IPS-18a (cell line): Measurements from ENCODE around the gene RAB44.

ENCODE experiments used
- H3K27ac ChIP-seq: one replicate; pipeline ENCODE4 v1.5.1; 2013; ENCODE audit warnings: low read length
- H3K27me3 ChIP-seq: one replicate; pipeline ENCODE4 v1.6.1; 2013; ENCODE audit warnings: mild to moderate bottlenecking, low read length; ENCODE audit not compliant: control insufficient read depth, insufficient read depth
- H3K36me3 ChIP-seq: one replicate; pipeline ENCODE4 v1.6.1; 2013; ENCODE audit warnings: low read depth, low read length; ENCODE audit not compliant: control insufficient read depth
- H3K4me1 ChIP-seq: one replicate; pipeline ENCODE4 v1.6.1; 2013; ENCODE audit warnings: low read depth, low read length; ENCODE audit not compliant: control insufficient read depth
- H3K4me3 ChIP-seq: one replicate; pipeline ENCODE4 v1.5.1; 2013; ENCODE audit warnings: low read length
- H3K9ac ChIP-seq: one replicate; pipeline ENCODE4 v1.6.1; 2013; ENCODE audit warnings: mild to moderate bottlenecking, low read length, moderate library complexity
- H3K9me3 ChIP-seq: one replicate; pipeline ENCODE4 v1.6.1; 2013; ENCODE audit warnings: low read depth, low read length; ENCODE audit not compliant: control insufficient read depth

The RAB44 gene

GRCh38 chr6:36762123-36762522, 64.5 kb downstream of the RAB44 start:
- no peaks in the 10 kb centered on the region for H3K9me3 ChIP-seq
- H3K9ac ChIP-seq: no peak overlapping the region
- H3K27me3 ChIP-seq: no peaks in the 10 kb centered on the region
- H3K36me3 ChIP-seq: no peaks in the 10 kb centered on the region
- H3K4me3 ChIP-seq: no peak overlapping the region
- peaks cover 3% of the 10 kb centered on the region for H3K4me1 ChIP-seq
- H3K27ac ChIP-seq: no peak overlapping the region

DNA sequence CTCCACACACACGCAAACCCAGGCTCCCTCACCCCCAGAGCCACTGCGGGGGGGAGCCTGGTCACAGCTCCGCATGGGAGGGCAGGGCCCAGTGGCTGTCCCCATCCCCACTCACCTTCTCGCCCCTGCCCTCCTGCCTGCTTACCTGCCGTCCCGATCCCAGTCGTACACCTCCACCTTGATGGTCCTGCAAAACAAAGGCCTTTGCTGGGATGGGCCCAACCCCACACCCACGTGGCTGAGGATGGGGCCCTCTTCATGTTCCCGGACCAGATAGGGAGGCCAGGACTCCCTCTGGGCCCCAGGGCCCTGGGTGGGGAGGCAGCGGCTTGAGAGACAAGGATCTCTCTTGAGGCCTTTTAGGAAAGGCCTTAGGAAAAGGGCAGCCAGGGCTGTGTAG, 67.6 kb downstream of the RAB44 start:
- H3K9ac ChIP-seq: no peak overlapping the region
- H3K4me3 ChIP-seq: no peak overlapping the region
- no peak overlapping the region for H3K27ac ChIP-seq
- no peaks in the 10 kb centered on the region for H3K9me3 ChIP-seq
- no peaks in the 10 kb centered on the region for H3K36me3 ChIP-seq
- peaks cover 3% of the 10 kb centered on the region for H3K4me1 ChIP-seq
- H3K27me3 ChIP-seq: no peaks in the 10 kb centered on the region

- Histone ChIP-seq H3K4me1 (peaks cover 3% of the 10 kb centered on the region), H3K4me3 (no peak overlapping the region), H3K27me3 (no peaks in the 10 kb centered on the region), H3K9ac (no peak overlapping the region), H3K27ac (no peak overlapping the region), H3K9me3 (no peaks in the 10 kb centered on the region), H3K36me3 (no peaks in the 10 kb centered on the region)
Measured at GRCh38 chr6:36765594-36766398, 68.2 kb downstream of the RAB44 start.

GRCh38 chr6:36766399-36766945, 68.8 kb downstream of the RAB44 start:
- Histone ChIP-seq H3K9ac (no peak overlapping the region), H3K9me3 (no peaks in the 10 kb centered on the region), H3K27ac (no peak overlapping the region), H3K36me3 (no peaks in the 10 kb centered on the region), H3K4me3 (no peak overlapping the region), H3K4me1 (peaks cover 3% of the 10 kb centered on the region), H3K27me3 (no peaks in the 10 kb centered on the region)

GRCh38 chr6:36769183-36769675, 71.6 kb downstream of the RAB44 start:
- H3K9ac ChIP-seq: no peak overlapping the region
- H3K9me3 ChIP-seq: no peaks in the 10 kb centered on the region
- H3K4me1 ChIP-seq: peaks cover 9% of the 10 kb centered on the region
- no peak overlapping the region for H3K4me3 ChIP-seq
- H3K27ac ChIP-seq: no peak overlapping the region
- H3K36me3 ChIP-seq: no peaks in the 10 kb centered on the region
- H3K27me3 ChIP-seq: no peaks in the 10 kb centered on the region

GRCh38 chr6:36769676-36770499, 72.3 kb downstream of the RAB44 start:
- no peaks in the 10 kb centered on the region for H3K9me3 ChIP-seq
- H3K27me3 ChIP-seq: no peaks in the 10 kb centered on the region
- H3K4me1 ChIP-seq: peaks cover 7% of the 10 kb centered on the region
- no peak overlapping the region for H3K9ac ChIP-seq
- H3K27ac ChIP-seq: no peak overlapping the region
- no peak overlapping the region for H3K4me3 ChIP-seq
- no peaks in the 10 kb centered on the region for H3K36me3 ChIP-seq

- H3K4me3 ChIP-seq: no peak overlapping the region
- no peak overlapping the region for H3K9ac ChIP-seq
- H3K27me3 ChIP-seq: peaks cover 2% of the 10 kb centered on the region
- H3K27ac ChIP-seq: no peak overlapping the region
- H3K9me3 ChIP-seq: no peaks in the 10 kb centered on the region
- H3K4me1 ChIP-seq: peaks cover 7% of the 10 kb centered on the region
- no peaks in the 10 kb centered on the region for H3K36me3 ChIP-seq
Measured at GRCh38 chr6:36771145-36771544, 73.5 kb downstream of the RAB44 start.

DNA sequence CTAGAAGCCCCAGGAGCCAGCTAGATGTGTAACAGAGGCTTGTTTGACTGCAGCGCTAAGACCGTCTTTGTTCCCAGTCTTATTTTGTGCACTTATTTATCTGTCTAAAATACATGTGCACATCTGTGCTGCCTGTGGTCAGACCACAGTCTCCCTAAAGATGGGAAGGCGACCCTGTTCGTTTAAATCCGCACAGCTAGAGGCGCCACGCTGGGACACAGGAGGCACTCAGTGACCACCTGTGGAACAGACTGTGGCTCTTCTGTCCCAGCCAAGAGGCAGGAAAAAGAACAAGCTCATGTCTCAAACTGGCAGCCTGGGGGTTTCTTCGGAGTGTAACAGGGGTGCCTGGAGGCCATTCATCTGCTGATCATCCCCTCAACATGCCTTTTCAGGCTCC, 74.8 kb downstream of the RAB44 start:
- H3K9ac ChIP-seq: no peak overlapping the region
- H3K4me3 ChIP-seq: no peak overlapping the region
- no peaks in the 10 kb centered on the region for H3K9me3 ChIP-seq
- H3K36me3 ChIP-seq: no peaks in the 10 kb centered on the region
- H3K4me1 ChIP-seq: peaks cover 15% of the 10 kb centered on the region
- H3K27me3 ChIP-seq: peaks cover 9% of the 10 kb centered on the region
- no peak overlapping the region for H3K27ac ChIP-seq

DNA sequence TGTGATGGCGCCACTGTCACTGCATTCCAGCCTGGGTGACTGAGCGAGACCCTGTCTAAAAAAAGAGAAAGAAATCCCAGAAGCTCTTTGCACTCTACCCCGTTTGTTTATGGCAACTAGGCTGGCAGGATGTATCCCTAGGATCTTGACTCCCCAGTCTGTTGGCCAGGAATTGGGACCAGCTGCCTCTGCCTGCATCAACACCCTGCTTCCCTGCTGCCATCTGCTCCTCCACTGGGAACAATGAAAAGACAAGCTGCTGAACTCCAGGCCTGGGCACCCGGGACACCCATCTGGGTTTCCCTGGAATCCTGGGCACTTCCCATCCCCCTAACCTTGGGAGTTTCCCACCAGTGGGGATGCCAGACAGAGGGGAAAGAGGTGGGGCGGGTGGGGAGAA, 76.7 kb downstream of the RAB44 start:
- H3K27ac ChIP-seq: no peak overlapping the region
- H3K4me1 ChIP-seq: peaks cover 22% of the 10 kb centered on the region
- H3K27me3 ChIP-seq: peaks cover 9% of the 10 kb centered on the region
- H3K4me3 ChIP-seq: no peak overlapping the region
- no peaks in the 10 kb centered on the region for H3K9me3 ChIP-seq
- H3K9ac ChIP-seq: no peak overlapping the region
- H3K36me3 ChIP-seq: no peaks in the 10 kb centered on the region

GRCh38 chr6:36776167-36776566, 78.5 kb downstream of the RAB44 start:
- peaks cover 22% of the 10 kb centered on the region for H3K4me1 ChIP-seq
- no peak overlapping the region for H3K4me3 ChIP-seq
- no peak overlapping the region for H3K27ac ChIP-seq
- peaks cover 9% of the 10 kb centered on the region for H3K27me3 ChIP-seq
- no peaks in the 10 kb centered on the region for H3K36me3 ChIP-seq
- no peaks in the 10 kb centered on the region for H3K9me3 ChIP-seq
- H3K9ac ChIP-seq: no peak overlapping the region

DNA sequence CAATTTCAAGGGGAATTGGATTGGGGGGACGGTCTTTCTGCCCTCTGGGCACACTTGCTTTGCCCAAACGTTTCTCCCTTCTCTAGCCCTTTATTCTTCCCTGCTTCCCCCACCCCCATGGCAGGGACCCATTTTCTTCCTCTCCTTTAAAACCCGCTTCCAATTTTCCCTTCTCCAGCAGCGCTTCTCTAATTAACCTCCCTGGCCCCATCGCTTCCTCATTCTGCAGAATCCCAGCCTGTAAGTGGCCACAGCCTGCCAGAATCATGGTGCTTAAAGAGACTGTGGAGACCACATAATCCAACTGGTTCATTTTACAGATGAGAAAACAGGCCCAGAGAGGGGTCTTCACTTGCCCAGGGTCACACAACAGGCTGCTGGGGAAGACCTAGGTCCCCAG, 80.2 kb downstream of the RAB44 start:
- H3K27ac ChIP-seq: no peak overlapping the region
- peaks cover 9% of the 10 kb centered on the region for H3K27me3 ChIP-seq
- peaks cover 15% of the 10 kb centered on the region for H3K4me1 ChIP-seq
- H3K9ac ChIP-seq: no peak overlapping the region
- H3K36me3 ChIP-seq: no peaks in the 10 kb centered on the region
- H3K4me3 ChIP-seq: peak overlapping the region; percentile 27
- no peaks in the 10 kb centered on the region for H3K9me3 ChIP-seq
